Breast epithelium (tissue), 3 donors: Measurements from ENCODE around the gene PTPN22.

ENCODE experiments used
- POLR2A ChIP-seq: fragments of 450-650 bp; IDR thresholded peaks from one replicate; pipeline ENCODE4 v1.6.1; 2016; ENCODE audit warnings: antibody characterized with exemption, mild to moderate bottlenecking, moderate library complexity
- TF ChIP-seq, protein P1 (sequence below), 3 donors: fragments of 450-650 bp; IDR thresholded peaks; one replicate each; pipeline ENCODE4 v1.5.1; 2016 to 2017; ENCODE audit warnings: antibody characterized with exemption in 3 of 3, mild to moderate bottlenecking in 3 of 3, moderate library complexity in 3 of 3

GRCh38 chr1:113836534-113836933 is 35.0 kb downstream of the PTPN22 start:
- TF ChIP-seq, protein P1, sequence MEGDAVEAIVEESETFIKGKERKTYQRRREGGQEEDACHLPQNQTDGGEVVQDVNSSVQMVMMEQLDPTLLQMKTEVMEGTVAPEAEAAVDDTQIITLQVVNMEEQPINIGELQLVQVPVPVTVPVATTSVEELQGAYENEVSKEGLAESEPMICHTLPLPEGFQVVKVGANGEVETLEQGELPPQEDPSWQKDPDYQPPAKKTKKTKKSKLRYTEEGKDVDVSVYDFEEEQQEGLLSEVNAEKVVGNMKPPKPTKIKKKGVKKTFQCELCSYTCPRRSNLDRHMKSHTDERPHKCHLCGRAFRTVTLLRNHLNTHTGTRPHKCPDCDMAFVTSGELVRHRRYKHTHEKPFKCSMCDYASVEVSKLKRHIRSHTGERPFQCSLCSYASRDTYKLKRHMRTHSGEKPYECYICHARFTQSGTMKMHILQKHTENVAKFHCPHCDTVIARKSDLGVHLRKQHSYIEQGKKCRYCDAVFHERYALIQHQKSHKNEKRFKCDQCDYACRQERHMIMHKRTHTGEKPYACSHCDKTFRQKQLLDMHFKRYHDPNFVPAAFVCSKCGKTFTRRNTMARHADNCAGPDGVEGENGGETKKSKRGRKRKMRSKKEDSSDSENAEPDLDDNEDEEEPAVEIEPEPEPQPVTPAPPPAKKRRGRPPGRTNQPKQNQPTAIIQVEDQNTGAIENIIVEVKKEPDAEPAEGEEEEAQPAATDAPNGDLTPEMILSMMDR (IDR thresholded peaks at IDR 0.05): no peak
- TF ChIP-seq POLR2A: no peak
